HepG2 (cell line): Measurements from ENCODE around the gene PPIG. TPM values are rescaled to one million over a fixed set of nuclear protein-coding genes. Genes with fewer than 3 reads are reported as not detected.
A peak's percentile ranks its signal among the peaks of the same experiment; 100 is the strongest.

Experiments
- CBFB ChIP-seq: sonication (generic); formaldehyde crosslinking; IDR thresholded peaks from 2 replicates; pipeline ENCODE4 v1.4.0; 2020; ENCODE audit warnings: missing genetic modification reagents
- CC2D1A ChIP-seq: sonication (generic); formaldehyde crosslinking; IDR thresholded peaks from 2 replicates; pipeline ENCODE4 v1.8.1; 2023; ENCODE audit warnings: mild to moderate bottlenecking, missing genetic modification reagents
- ELF3 ChIP-seq: IDR thresholded peaks from 2 replicates; pipeline ENCODE4 v1.6.1; 2016; ENCODE audit warnings: missing genetic modification reagents, missing compliant biosample characterization
- FOXC1 ChIP-seq: sonication (generic); formaldehyde crosslinking; IDR thresholded peaks from 2 replicates; pipeline ENCODE4 v1.8.0; 2022; ENCODE audit warnings: mild to moderate bottlenecking, missing genetic modification reagents, borderline replicate concordance
- FOXP4 ChIP-seq: sonication (generic); formaldehyde crosslinking; IDR thresholded peaks from 2 replicates; pipeline ENCODE4 v1.4.0; 2020; ENCODE audit warnings: missing genetic modification reagents
- GFI1 ChIP-seq: sonication (generic); formaldehyde crosslinking; IDR thresholded peaks from 2 replicates; pipeline ENCODE4 v1.5.0; 2020; ENCODE audit warnings: missing genetic modification reagents, mild to moderate bottlenecking, borderline replicate concordance
- RBM22 ChIP-seq: fragments of 200-400 bp; formaldehyde crosslinking; optimal IDR thresholded peaks from 2 replicates; pipeline ENCODE3; 2017; ENCODE audit warnings: mild to moderate bottlenecking, low read length, moderate library complexity
- RORA ChIP-seq: sonication (generic); formaldehyde crosslinking; IDR thresholded peaks from 2 replicates; pipeline ENCODE4 v1.5.0; 2020; ENCODE audit warnings: mild to moderate bottlenecking, missing genetic modification reagents, moderate library complexity
- SCMH1 ChIP-seq: sonication (generic); formaldehyde crosslinking; IDR thresholded peaks from 2 replicates; pipeline ENCODE4 v1.9.0; 2021; ENCODE audit warnings: missing genetic modification reagents, mild to moderate bottlenecking, borderline replicate concordance
- SNAPC5 ChIP-seq: sonication (generic); formaldehyde crosslinking; IDR thresholded peaks from 2 replicates; pipeline ENCODE4 v1.8.1; 2023; ENCODE audit warnings: mild to moderate bottlenecking, missing genetic modification reagents, borderline replicate concordance
- TCF7L2 ChIP-seq: IDR thresholded peaks from 2 replicates; pipeline ENCODE4 v1.6.1; 2011; ENCODE audit warnings: mild to moderate bottlenecking, low read depth, low read length, moderate library complexity
- ZNF205 ChIP-seq: IDR thresholded peaks from 2 replicates; pipeline ENCODE4 v1.6.1; 2018; ENCODE audit warnings: missing biosample characterization, missing genetic modification reagents
- ZNF574 ChIP-seq: sonication (generic); formaldehyde crosslinking; IDR thresholded peaks from 2 replicates; pipeline ENCODE4 v1.4.0; 2020; ENCODE audit warnings: missing genetic modification reagents
- ZNF724P ChIP-seq: sonication (generic); formaldehyde crosslinking; IDR thresholded peaks from 2 replicates; pipeline ENCODE4 v1.8.0; 2022; ENCODE audit warnings: missing genetic modification reagents, borderline replicate concordance
- polyA plus RNA-seq, 8 experiments: library from polyadenylated mRNA; depleted of rRNA in 3 of 8; stranded (reverse) in 7 of 8; unstranded in 1 of 8; fragments of >200 nt; fragmentation: Illumina TruSeq in 4 of 8; extraction: Trizol in 4 of 8; gene quantifications; 2 replicates each; pipeline versions ENCODE4 v1.2.1 to v1.2.3, GENCODE V29; 2011 to 2016; ENCODE audit warnings: low read depth in 4 of 8, missing spikeins in 1 of 8, mixed read lengths in 1 of 8; ENCODE audit not compliant: insufficient read depth in 1 of 8
- total RNA-seq, 5 experiments: library from RNA; depleted of rRNA; stranded (reverse); fragments of >200 nt; fragmentation: Illumina TruSeq; extraction: Trizol; gene quantifications; 2 replicates each; pipeline ENCODE4 v1.2.3, GENCODE V29; 2016; ENCODE audit warnings: low read depth in 1 of 5
- TF ChIP-seq, protein P1 (sequence below): sonication (generic); formaldehyde crosslinking; IDR thresholded peaks from 2 replicates; pipeline ENCODE4 v1.4.0; 2020; ENCODE audit warnings: mild to moderate bottlenecking, missing genetic modification reagents

PPIG gene
- total and polyA plus RNA-seq, 2 of the 13 experiments (the other 11 are each of a cell fraction or from before 2014, with no cell fraction given), result 31.3 to 81.0 TPM

DNA sequence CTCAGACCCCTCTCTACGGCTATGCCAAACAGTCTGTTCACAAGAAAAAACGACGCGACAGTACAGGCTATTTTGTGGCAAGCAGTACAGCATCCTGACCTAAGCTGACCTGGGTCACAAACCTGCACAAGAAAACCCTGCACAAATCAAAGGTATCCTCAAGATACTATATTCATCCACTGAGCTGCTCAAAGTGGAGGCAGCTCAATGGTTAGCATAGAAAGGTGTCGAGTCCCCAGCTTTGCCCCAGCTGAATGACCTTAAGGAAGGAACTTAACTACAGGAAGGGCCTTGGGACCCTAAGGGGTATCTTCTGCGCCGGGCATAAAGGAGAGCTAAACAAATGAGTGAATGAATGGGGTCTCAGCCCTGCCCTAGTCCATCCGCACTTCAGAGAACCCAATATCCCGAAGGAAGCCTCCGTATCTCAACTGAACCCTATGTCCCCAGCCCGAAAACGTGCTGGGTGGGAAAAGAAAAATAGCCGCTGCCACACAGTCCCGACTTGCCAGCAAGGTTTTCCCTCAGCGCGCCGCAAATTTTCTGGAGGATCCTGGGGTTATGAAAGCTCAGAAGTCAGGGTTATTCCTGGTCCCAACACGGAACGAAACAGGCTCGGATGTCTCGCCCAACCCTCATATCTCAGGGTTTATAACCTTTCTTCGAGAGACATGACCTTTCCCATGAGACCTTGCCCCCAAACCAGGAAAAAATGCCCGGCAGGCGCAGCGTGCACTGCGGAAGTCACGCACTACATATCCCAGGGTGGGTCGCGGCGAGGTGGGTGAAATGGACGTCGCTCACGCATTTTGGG is 10.8 kb upstream of the PPIG start, which contains the start of gene FASTKD1 (continued):
- TF ChIP-seq GFI1 (CRISPR knock-in tag) (peak; percentile 71; the same call in 1 of the 2 replicates), ZNF724P (CRISPR knock-in tag) (peak; percentile 62; the same call in 1 of the 2 replicates), SNAPC5 (no peak), ZNF574 (peak; percentile 96), FOXP4 (CRISPR knock-in tag) (peak; percentile 82), ZNF205 (CRISPR knock-in tag) (0 out of 2 replicates have a peak, but pooled peaks have one; percentile 47), ELF3 (CRISPR knock-in tag) (peak; percentile 100), CBFB (CRISPR knock-in tag) (peak; percentile 90), RORA (no peak), CC2D1A (CRISPR knock-in tag) (no peak; the same call in 1 of the 2 replicates), SCMH1 (CRISPR knock-in tag) (no peak), RBM22 (no peak), TCF7L2 (no peak), FOXC1 (CRISPR knock-in tag) (peak; percentile 83)
- TF ChIP-seq, protein P1, sequence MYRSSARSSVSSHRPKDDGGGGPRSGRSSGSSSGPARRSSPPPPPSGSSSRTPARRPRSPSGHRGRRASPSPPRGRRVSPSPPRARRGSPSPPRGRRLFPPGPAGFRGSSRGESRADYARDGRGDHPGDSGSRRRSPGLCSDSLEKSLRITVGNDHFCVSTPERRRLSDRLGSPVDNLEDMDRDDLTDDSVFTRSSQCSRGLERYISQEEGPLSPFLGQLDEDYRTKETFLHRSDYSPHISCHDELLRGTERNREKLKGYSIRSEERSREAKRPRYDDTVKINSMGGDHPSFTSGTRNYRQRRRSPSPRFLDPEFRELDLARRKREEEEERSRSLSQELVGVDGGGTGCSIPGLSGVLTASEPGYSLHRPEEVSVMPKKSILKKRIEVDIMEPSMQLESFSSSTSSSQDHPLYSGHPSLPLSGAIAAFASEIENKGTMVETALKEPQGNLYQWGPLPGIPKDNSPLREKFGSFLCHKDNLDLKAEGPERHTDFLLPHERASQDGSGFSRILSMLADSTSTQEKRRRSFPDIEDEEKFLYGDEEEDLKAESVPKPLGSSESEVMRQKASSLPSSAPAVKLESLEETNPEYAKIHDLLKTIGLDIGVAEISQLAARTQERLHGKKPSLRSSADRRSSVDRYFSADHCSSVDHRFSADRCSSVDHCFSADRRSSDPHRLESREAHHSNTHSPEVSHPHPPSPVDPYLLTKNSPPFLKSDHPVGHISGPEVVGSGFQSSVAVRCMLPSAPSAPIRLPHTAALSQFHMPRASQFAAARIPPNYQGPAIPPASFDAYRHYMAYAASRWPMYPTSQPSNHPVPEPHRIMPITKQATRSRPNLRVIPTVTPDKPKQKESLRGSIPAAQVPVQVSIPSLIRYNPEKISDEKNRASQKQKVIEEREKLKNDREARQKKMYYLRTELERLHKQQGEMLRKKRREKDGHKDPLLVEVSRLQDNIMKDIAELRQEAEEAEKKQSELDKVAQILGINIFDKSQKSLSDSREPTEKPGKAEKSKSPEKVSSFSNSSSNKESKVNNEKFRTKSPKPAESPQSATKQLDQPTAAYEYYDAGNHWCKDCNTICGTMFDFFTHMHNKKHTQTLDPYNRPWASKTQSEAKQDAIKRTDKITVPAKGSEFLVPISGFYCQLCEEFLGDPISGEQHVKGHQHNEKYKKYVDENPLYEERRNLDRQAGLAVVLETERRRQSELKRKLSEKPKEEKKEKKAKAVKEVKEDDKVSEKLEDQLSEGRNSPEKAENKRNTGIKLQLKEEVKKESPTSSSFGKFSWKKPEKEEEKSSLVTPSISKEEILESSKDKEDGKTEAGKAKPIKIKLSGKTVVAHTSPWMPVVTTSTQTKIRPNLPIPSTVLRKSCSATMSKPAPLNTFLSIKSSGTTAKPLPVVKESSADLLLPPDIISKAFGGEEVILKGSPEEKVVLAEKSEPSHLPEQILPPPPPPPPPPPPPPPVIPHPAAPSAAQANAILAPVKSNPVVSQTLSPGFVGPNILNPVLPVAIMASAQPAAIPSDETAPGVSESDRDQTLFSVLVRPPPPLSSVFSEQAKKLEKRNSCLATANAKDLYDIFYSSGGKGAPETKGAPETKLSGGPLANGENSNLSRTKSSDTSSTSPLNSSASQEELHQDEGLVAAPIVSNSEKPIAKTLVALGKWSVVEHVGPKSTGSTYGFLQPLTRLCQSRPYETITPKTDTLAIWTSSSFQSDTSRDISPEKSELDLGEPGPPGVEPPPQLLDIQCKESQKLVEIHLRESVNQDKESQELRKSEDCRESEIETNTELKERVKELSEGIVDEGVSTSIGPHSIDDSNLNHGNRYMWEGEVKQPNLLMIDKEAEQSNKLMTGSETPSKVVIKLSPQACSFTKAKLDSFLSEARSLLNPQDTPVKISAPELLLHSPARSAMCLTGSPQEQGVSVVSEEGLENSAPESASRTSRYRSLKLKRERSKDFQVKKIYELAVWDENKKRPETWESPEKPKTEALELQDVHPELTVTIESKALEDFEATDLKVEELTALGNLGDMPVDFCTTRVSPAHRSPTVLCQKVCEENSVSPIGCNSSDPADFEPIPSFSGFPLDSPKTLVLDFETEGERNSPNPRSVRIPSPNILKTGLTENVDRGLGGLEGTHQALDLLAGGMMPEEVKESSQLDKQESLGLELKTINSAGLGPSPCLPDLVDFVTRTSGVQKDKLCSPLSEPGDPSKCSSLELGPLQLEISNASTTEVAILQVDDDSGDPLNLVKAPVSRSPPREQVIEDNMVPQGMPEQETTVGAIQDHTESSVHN (CRISPR knock-in tag), result no peak; the same call in 1 of the 2 replicates
